Upper lobe of left lung (tissue), 6 donors: ENCODE data around the gene SLC18A2. TPM values are rescaled to one million over a fixed set of nuclear protein-coding genes. Genes with fewer than 3 reads are reported as not detected.
"Not testable (repeated sequence)": the region's sequence is repeated elsewhere in the genome, so short reads cannot be mapped to it uniquely, and the experiment has no call there.

Experiments used
- ATAC-seq, 2 donors: fragments of 200-7000 bp; cut with Tn5 transposase; one replicate each; pipeline ENCODE4 v1.9.1; 2022; ENCODE audit warnings: mild to moderate bottlenecking in 2 of 2, moderate library complexity in 2 of 2; ENCODE audit not compliant: low FRiP score in 2 of 2
- DNase-seq, 2 donors: peaks; one replicate each; pipeline ENCODE4 v3.0.0-alpha.2; 2019 to 2020
- H3K27ac ChIP-seq, 4 donors: fragments of 200-600 bp; sonication (generic); one replicate each; pipeline ENCODE4 v1.5.1; 2016 to 2019
- H3K27me3 ChIP-seq, 4 donors: fragments of 200-600 bp; sonication (generic); one replicate each; pipeline ENCODE4 v1.5.1; 2017 to 2019
- H3K36me3 ChIP-seq, 4 donors: fragments of 200-600 bp; sonication (generic); one replicate each; pipeline ENCODE4 v1.5.1; 2016 to 2019
- H3K4me1 ChIP-seq, 4 donors: fragments of 200-600 bp; sonication (generic); one replicate each; pipeline ENCODE4 v1.5.1; 2018 to 2019
- H3K4me3 ChIP-seq, 4 donors: fragments of 200-600 bp; sonication (generic); one replicate each; pipeline ENCODE4 v1.5.1; 2017 to 2019; ENCODE audit warnings: mild to moderate bottlenecking in 2 of 4, moderate library complexity in 1 of 4
- H3K9me3 ChIP-seq, 4 donors: fragments of 200-600 bp; sonication (generic); one replicate each; pipeline ENCODE4 v1.5.1; 2018 to 2019
- CTCF ChIP-seq, 6 experiments: fragments of 450-650 bp in 4 of 6; fragments of 200-600 bp in 2 of 6; sonication (generic) in 2 of 6; IDR thresholded peaks; one replicate each; pipeline ENCODE4 v1.5.1; 2016 to 2019; ENCODE audit warnings: antibody characterized with exemption in 6 of 6
- EP300 ChIP-seq, 4 donors: sonication (generic); formaldehyde crosslinking; IDR thresholded peaks; one replicate each; pipeline ENCODE4 v1.5.1; 2017; ENCODE audit warnings: antibody characterized with exemption in 4 of 4, control low read depth in 2 of 4
- POLR2A ChIP-seq, 4 donors: fragments of 450-650 bp; IDR thresholded peaks; one replicate each; pipeline ENCODE4 v1.5.1; 2016 to 2017; ENCODE audit warnings: antibody characterized with exemption in 4 of 4, mild to moderate bottlenecking in 2 of 4
- POLR2AphosphoS5 ChIP-seq, 2 donors: sonication (generic); formaldehyde crosslinking; IDR thresholded peaks; one replicate each; pipeline ENCODE4 v1.5.1; 2017; ENCODE audit warnings: antibody characterized with exemption in 2 of 2
- WGBS, 2 donors: methylation state at CpG; one replicate each; pipeline ENCODE4 v1.1.5; 2017 to 2018; 5-methylcytosine and 5-hydroxymethylcytosine counted together
- total RNA-seq, 6 donors: library from RNA; depleted of rRNA in 4 of 6; stranded (reverse); fragments of >200 nt in 4 of 6; gene quantifications; one replicate each; pipeline versions ENCODE4 v1.1.0 to v1.2.1, GENCODE V29; 2016 to 2021
- donor health status: DM: no; HTN: no; CAD: no; lungs with moderate emphysema.
- donor health status: DM: no; HTN: yes; CAD: no; lungs with severe emphysema.

The SLC18A2 gene
- total RNA-seq, 6 donors from 2014 or later: 0.20 to 5.9 (median 2.8) TPM

- ATAC-seq (no peak), DNase-seq (no peak)
- no peak overlapping the region for H3K27ac ChIP-seq
- WGBS, 2 donors: 81 to 93% methylated on average over 1 of the region's 1 CpG
- no peaks in the 10 kb centered on the region for H3K27me3 ChIP-seq
- TF ChIP-seq POLR2A (IDR thresholded peaks at IDR 0.05): no peak
- no peak for TF ChIP-seq EP300 (IDR thresholded peaks at IDR 0.05)
- no peak for TF ChIP-seq POLR2AphosphoS5 (IDR thresholded peaks at IDR 0.05)
- TF ChIP-seq CTCF (IDR thresholded peaks at IDR 0.05): no peak
- H3K36me3 ChIP-seq: no peaks in the 10 kb centered on the region
- no peaks in the 10 kb centered on the region for H3K9me3 ChIP-seq
- no peak overlapping the region for H3K4me3 ChIP-seq
- no peaks in the 10 kb centered on the region for H3K4me1 ChIP-seq
Observed at GRCh38 chr10:117298219-117298618, 57.3 kb downstream of the SLC18A2 start.

GRCh38 chr10:117299435-117299834 lies 58.5 kb downstream of the SLC18A2 start:
- no peak overlapping the region for H3K4me3 ChIP-seq
- H3K27me3 ChIP-seq: no peaks in the 10 kb centered on the region
- no peaks in the 10 kb centered on the region for H3K36me3 ChIP-seq
- no peak overlapping the region for H3K27ac ChIP-seq
- TF ChIP-seq POLR2A (IDR thresholded peaks at IDR 0.05): no peak
- no peak for TF ChIP-seq CTCF (IDR thresholded peaks at IDR 0.05)
- TF ChIP-seq POLR2AphosphoS5 (IDR thresholded peaks at IDR 0.05): no peak
- TF ChIP-seq EP300 (IDR thresholded peaks at IDR 0.05): no peak
- DNase-seq (no peak), ATAC-seq (no peak)
- H3K9me3 ChIP-seq: no peaks in the 10 kb centered on the region
- no peaks in the 10 kb centered on the region for H3K4me1 ChIP-seq

GRCh38 chr10:117300671-117301070 lies 59.8 kb downstream of the SLC18A2 start:
- no peaks in the 10 kb centered on the region for H3K27me3 ChIP-seq
- no peaks in the 10 kb centered on the region for H3K4me1 ChIP-seq
- no peak for ATAC-seq
- DNase-seq: no peak
- H3K27ac ChIP-seq: no peak overlapping the region
- no peaks in the 10 kb centered on the region for H3K36me3 ChIP-seq
- no peak overlapping the region for H3K4me3 ChIP-seq
- TF ChIP-seq POLR2A (IDR thresholded peaks at IDR 0.05): no peak
- TF ChIP-seq CTCF (IDR thresholded peaks at IDR 0.05): no peak
- no peak for TF ChIP-seq POLR2AphosphoS5 (IDR thresholded peaks at IDR 0.05)
- no peak for TF ChIP-seq EP300 (IDR thresholded peaks at IDR 0.05)
- H3K9me3 ChIP-seq: no peaks in the 10 kb centered on the region
- 100% methylated on average over 1 of the region's 1 CpG for WGBS, 2 donors

- H3K4me1 ChIP-seq: not testable (repeated sequence)
- WGBS, 2 donors: 88 to 96% methylated on average over 3 of the region's 3 CpGs
Observed at GRCh38 chr10:117303451-117303850, 62.5 kb downstream of the SLC18A2 start.

GRCh38 chr10:117306674-117307073 lies 65.8 kb downstream of the SLC18A2 start:
- Histone ChIP-seq H3K9me3 (no peaks in the 10 kb centered on the region), H3K27me3 (no peaks in the 10 kb centered on the region), H3K4me1 (no peaks in the 10 kb centered on the region), H3K36me3 (no peaks in the 10 kb centered on the region), H3K4me3 (no peak overlapping the region), H3K27ac (no peak overlapping the region)
- no peak for ATAC-seq
- no peak for DNase-seq
- TF ChIP-seq CTCF (IDR thresholded peaks at IDR 0.05): no peak
- no peak for TF ChIP-seq POLR2A (IDR thresholded peaks at IDR 0.05)
- no peak for TF ChIP-seq EP300 (IDR thresholded peaks at IDR 0.05)
- TF ChIP-seq POLR2AphosphoS5 (IDR thresholded peaks at IDR 0.05): no peak

More at GRCh38 chr10:117303451-117303850, 62.5 kb downstream of the SLC18A2 start:
- H3K36me3 ChIP-seq, H3K9me3 ChIP-seq, H3K27me3 ChIP-seq, ATAC-seq, DNase-seq, H3K27ac ChIP-seq, H3K4me3 ChIP-seq: not testable (repeated sequence)
